ENCODE measurements around the gene ZNF763. TPM values are rescaled to one million over a fixed set of nuclear protein-coding genes. Genes with fewer than 3 reads are reported as not detected.
A peak's percentile ranks its signal among the peaks of the same experiment; 100 is the strongest.
"Not testable (repeated sequence)": the region's sequence is repeated elsewhere in the genome, so short reads cannot be mapped to it uniquely, and the experiment has no call there.

Gene ZNF763
- total and polyA plus RNA-seq, 11 donors, result 1.3 to 6.2 (median 5.0) TPM

GRCh38 chr19:11984986-11985385 lies 20.1 kb downstream of the ZNF763 start:
- intact Hi-C loops (cut with DNase I), result loop anchor here in 8 of 10 donors (5.0 to 10.0 kb wide), 8 partner anchors 58 to 310 kb away; partner anchors contain the start of genes ZNF491 (in 4 of the 8), ZNF69 (in 2 of the 8), ZNF700 (in 2 of the 8) and ZNF20 (in 1 of the 8)
- ATAC-seq, result no peak
- Histone ChIP-seq H3K4me1 (peaks cover 0 to 11% (median 0%) of the 10 kb centered on the region in 12 donors), H3K4me3 (no peak overlapping the region), H3K36me3 (peaks cover 0 to 12% (median 0%) of the 10 kb centered on the region in 9 donors), H3K27ac (no peak overlapping the region), H3K27me3 (no peaks in the 10 kb centered on the region), H3K9me3 (peaks cover 0 to 31% (median 18%) of the 10 kb centered on the region in 12 donors)
- no peak for DNase-seq
- 29 to 49% (median 35%) methylated on average over 5 of the region's 5 CpGs for WGBS, 4 donors
- TF ChIP-seq POLR2A (IDR thresholded peaks at IDR 0.05) (no peak), CTCF (IDR thresholded peaks at IDR 0.05) (peak in 5 of 12 donors; percentile 13 to 29 (median 25))

GRCh38 chr19:11986754-11987153 lies 21.9 kb downstream of the ZNF763 start:
- TF ChIP-seq POLR2A (IDR thresholded peaks at IDR 0.05) (no peak), CTCF (IDR thresholded peaks at IDR 0.05) (no peak)
- no peak for ATAC-seq
- no peak for DNase-seq
- Histone ChIP-seq H3K4me1 (peaks cover 0 to 11% (median 0%) of the 10 kb centered on the region in 12 donors), H3K9me3 (peaks cover 0 to 13% (median 1%) of the 10 kb centered on the region in 12 donors), H3K4me3 (peak overlapping the region in 2 of 12 donors; percentile 91 to 95), H3K36me3 (no peaks in the 10 kb centered on the region), H3K27ac (no peak overlapping the region), H3K27me3 (no peaks in the 10 kb centered on the region)
- 93 to 95% (median 94%) methylated on average over 17 of the region's 17 CpGs for WGBS, 4 donors
- intact Hi-C loops (cut with DNase I), result loop anchor here (1.0 to 10.0 kb wide), 14 partner anchors 22 to 312 kb away; partner anchors contain the start of genes ZNF491 (in 6 of the 10), ZNF69 (in 2 of the 10), ZNF700 (in 2 of the 10) and ZNF763 (in 2 of the 10)

- H3K4me1 ChIP-seq, result peaks cover 0 to 11% (median 0%) of the 10 kb centered on the region in 12 donors
- TF ChIP-seq CTCF (IDR thresholded peaks at IDR 0.05), result peak in 2 of 12 donors; percentile 2 to 8
- TF ChIP-seq POLR2A (IDR thresholded peaks at IDR 0.05), result peak in 1 of 2 donors; percentile 79
- 0 to 1% (median 1%) methylated on average over 42 to 54 of the region's 54 CpGs for WGBS, 4 donors
- intact Hi-C loops (cut with DNase I), result loop anchor here (1.0 to 10.0 kb wide), 21 partner anchors 23 to 313 kb away; partner anchors contain the start of genes ZNF491 (in 6 of the 10), ZNF700 (in 4 of the 10), ZNF69 (in 3 of the 10) and ZNF763 (in 3 of the 10)
- no peaks in the 10 kb centered on the region for H3K27me3 ChIP-seq
- peak overlapping the region; percentile 55 to 95 (median 88) for H3K27ac ChIP-seq
- no peaks in the 10 kb centered on the region for H3K36me3 ChIP-seq
- peaks cover 0 to 6% (median 0%) of the 10 kb centered on the region in 12 donors for H3K9me3 ChIP-seq
- peak overlapping the region; percentile 59 to 96 (median 87) for H3K4me3 ChIP-seq
- peak; percentile 95 to 99 (median 97) for DNase-seq
- ATAC-seq, result peak; percentile 100
Observed at GRCh38 chr19:11987405-11988281, 22.8 kb downstream of the ZNF763 start.

- Histone ChIP-seq H3K27me3 (no peaks in the 10 kb centered on the region), H3K9me3 (no peaks in the 10 kb centered on the region), H3K27ac (peak overlapping the region in 5 of 12 donors; percentile 74 to 95 (median 91)), H3K36me3 (no peaks in the 10 kb centered on the region), H3K4me3 (peak overlapping the region in 8 of 12 donors; percentile 59 to 96 (median 89)), H3K4me1 (peaks cover 0 to 17% (median 0%) of the 10 kb centered on the region in 12 donors)
- intact Hi-C loops (cut with DNase I), result loop anchor here (1.0 to 10.0 kb wide), 16 partner anchors 24 to 314 kb away; partner anchors contain the start of genes ZNF491 (in 4 of the 10), ZNF700 (in 4 of the 10), ZNF69 (in 3 of the 10) and ZNF20 (in 1 of the 10)
- 70 to 76% (median 73%) methylated on average over 9 of the region's 9 CpGs for WGBS, 4 donors
- DNase-seq (no peak), ATAC-seq (no peak)
- no peak for TF ChIP-seq POLR2A (IDR thresholded peaks at IDR 0.05)
- no peak for TF ChIP-seq CTCF (IDR thresholded peaks at IDR 0.05)
Observed at GRCh38 chr19:11989112-11989456, 24.2 kb downstream of the ZNF763 start.

- WGBS, 4 donors, result 72 to 86% (median 78%) methylated on average over 4 of the region's 4 CpGs
- intact Hi-C loops (cut with DNase I), result loop anchor here in 1 of 10 donors (5.0 kb wide), 1 partner anchor 195 kb away; the partner anchor contains the start of gene ZNF491
- H3K4me3 ChIP-seq, ATAC-seq, H3K27ac ChIP-seq, H3K9me3 ChIP-seq, H3K36me3 ChIP-seq, DNase-seq, H3K27me3 ChIP-seq: not testable (repeated sequence)
- peaks cover 0 to 17% (median 0%) of the 10 kb centered on the region in 12 donors for H3K4me1 ChIP-seq
Observed at GRCh38 chr19:11991921-11992320, 27.1 kb downstream of the ZNF763 start.
